Measurements from ENCODE around the gene CNIH3.

The CNIH3 gene

GRCh38 chr1:224784265-224785039 lies 168.3 kb downstream of the CNIH3 start:
- Histone ChIP-seq H3K36me3 (ENCODE audit: control insufficient read depth in 1 of 2, insufficient read depth in 2 of 2, low read length in 2 of 2) (no peaks in the 10 kb centered on the region), H3K9me3 (ENCODE audit: control insufficient read depth in 1 of 2, low read length in 2 of 2) (no peaks in the 10 kb centered on the region), H3K9ac (ENCODE audit: low read depth in 1 of 2, low read length in 2 of 2) (no peak overlapping the region), H3K27me3 (ENCODE audit: control insufficient read depth in 1 of 2, insufficient read depth in 2 of 2, low read length in 2 of 2) (no peaks in the 10 kb centered on the region), H3K27ac (ENCODE audit: low read depth, low read length) (no peak overlapping the region), H3K4me3 (ENCODE audit: low read depth in 1 of 2, low read length in 2 of 2) (no peak overlapping the region), H3K4me1 (ENCODE audit: control insufficient read depth in 1 of 2, insufficient read depth in 2 of 2, low read length in 2 of 2) (peaks cover 0 to 4% of the 10 kb centered on the region in 2 donors)

- Histone ChIP-seq H3K9ac (ENCODE audit: low read depth in 1 of 2, low read length in 2 of 2) (no peak overlapping the region), H3K4me1 (ENCODE audit: control insufficient read depth in 1 of 2, insufficient read depth in 2 of 2, low read length in 2 of 2) (peaks cover 0 to 4% of the 10 kb centered on the region in 2 donors), H3K4me3 (ENCODE audit: low read depth in 1 of 2, low read length in 2 of 2) (no peak overlapping the region), H3K27ac (ENCODE audit: low read depth, low read length) (no peak overlapping the region), H3K36me3 (ENCODE audit: control insufficient read depth in 1 of 2, insufficient read depth in 2 of 2, low read length in 2 of 2) (no peaks in the 10 kb centered on the region), H3K27me3 (ENCODE audit: control insufficient read depth in 1 of 2, insufficient read depth in 2 of 2, low read length in 2 of 2) (no peaks in the 10 kb centered on the region), H3K9me3 (ENCODE audit: control insufficient read depth in 1 of 2, low read length in 2 of 2) (no peaks in the 10 kb centered on the region)
Measured at GRCh38 chr1:224785040-224785328, 168.9 kb downstream of the CNIH3 start.

- H3K4me1 ChIP-seq (ENCODE audit: control insufficient read depth in 1 of 2, insufficient read depth in 2 of 2, low read length in 2 of 2): peaks cover 0 to 4% of the 10 kb centered on the region in 2 donors
- no peaks in the 10 kb centered on the region for H3K36me3 ChIP-seq (ENCODE audit: control insufficient read depth in 1 of 2, insufficient read depth in 2 of 2, low read length in 2 of 2)
- no peaks in the 10 kb centered on the region for H3K9me3 ChIP-seq (ENCODE audit: control insufficient read depth in 1 of 2, low read length in 2 of 2)
- no peaks in the 10 kb centered on the region for H3K27me3 ChIP-seq (ENCODE audit: control insufficient read depth in 1 of 2, insufficient read depth in 2 of 2, low read length in 2 of 2)
- H3K4me3 ChIP-seq (ENCODE audit: low read depth in 1 of 2, low read length in 2 of 2): no peak overlapping the region
- H3K9ac ChIP-seq (ENCODE audit: low read depth in 1 of 2, low read length in 2 of 2): no peak overlapping the region
- no peak overlapping the region for H3K27ac ChIP-seq (ENCODE audit: low read depth, low read length)
Measured at GRCh38 chr1:224785622-224786021, 169.5 kb downstream of the CNIH3 start.

- no peak overlapping the region for H3K4me3 ChIP-seq (ENCODE audit: low read depth in 1 of 2, low read length in 2 of 2)
- H3K4me1 ChIP-seq (ENCODE audit: control insufficient read depth in 1 of 2, insufficient read depth in 2 of 2, low read length in 2 of 2): peaks cover 0 to 4% of the 10 kb centered on the region in 2 donors
- H3K9me3 ChIP-seq (ENCODE audit: control insufficient read depth in 1 of 2, low read length in 2 of 2): no peaks in the 10 kb centered on the region
- no peaks in the 10 kb centered on the region for H3K36me3 ChIP-seq (ENCODE audit: control insufficient read depth in 1 of 2, insufficient read depth in 2 of 2, low read length in 2 of 2)
- H3K27ac ChIP-seq (ENCODE audit: low read depth, low read length): no peak overlapping the region
- H3K27me3 ChIP-seq (ENCODE audit: control insufficient read depth in 1 of 2, insufficient read depth in 2 of 2, low read length in 2 of 2): no peaks in the 10 kb centered on the region
- H3K9ac ChIP-seq (ENCODE audit: low read depth in 1 of 2, low read length in 2 of 2): no peak overlapping the region
Measured at GRCh38 chr1:224786533-224787250, 170.6 kb downstream of the CNIH3 start.

- Histone ChIP-seq H3K4me1 (ENCODE audit: control insufficient read depth in 1 of 2, insufficient read depth in 2 of 2, low read length in 2 of 2) (no peaks in the 10 kb centered on the region), H3K4me3 (ENCODE audit: low read depth in 1 of 2, low read length in 2 of 2) (no peak overlapping the region), H3K27ac (ENCODE audit: low read depth, low read length) (no peak overlapping the region), H3K9me3 (ENCODE audit: control insufficient read depth in 1 of 2, low read length in 2 of 2) (no peaks in the 10 kb centered on the region), H3K9ac (ENCODE audit: low read depth in 1 of 2, low read length in 2 of 2) (no peak overlapping the region), H3K36me3 (ENCODE audit: control insufficient read depth in 1 of 2, insufficient read depth in 2 of 2, low read length in 2 of 2) (no peaks in the 10 kb centered on the region), H3K27me3 (ENCODE audit: control insufficient read depth in 1 of 2, insufficient read depth in 2 of 2, low read length in 2 of 2) (no peaks in the 10 kb centered on the region)
Measured at GRCh38 chr1:224789311-224789710, 173.2 kb downstream of the CNIH3 start.
